Effector CD4-positive, alpha-beta T cell (primary cell): Measurements from ENCODE around the gene FBXW12.

Experiments used
- DNase-seq: peaks from one replicate; pipeline ENCODE4 v3.0.0-alpha.2; 2020

Gene FBXW12

GRCh38 chr3:48423241-48423882 lies 51.3 kb downstream of the FBXW12 start:
- no peak for DNase-seq

- DNase-seq = no peak
Observed at GRCh38 chr3:48423883-48424695, 52.1 kb downstream of the FBXW12 start.

DNA sequence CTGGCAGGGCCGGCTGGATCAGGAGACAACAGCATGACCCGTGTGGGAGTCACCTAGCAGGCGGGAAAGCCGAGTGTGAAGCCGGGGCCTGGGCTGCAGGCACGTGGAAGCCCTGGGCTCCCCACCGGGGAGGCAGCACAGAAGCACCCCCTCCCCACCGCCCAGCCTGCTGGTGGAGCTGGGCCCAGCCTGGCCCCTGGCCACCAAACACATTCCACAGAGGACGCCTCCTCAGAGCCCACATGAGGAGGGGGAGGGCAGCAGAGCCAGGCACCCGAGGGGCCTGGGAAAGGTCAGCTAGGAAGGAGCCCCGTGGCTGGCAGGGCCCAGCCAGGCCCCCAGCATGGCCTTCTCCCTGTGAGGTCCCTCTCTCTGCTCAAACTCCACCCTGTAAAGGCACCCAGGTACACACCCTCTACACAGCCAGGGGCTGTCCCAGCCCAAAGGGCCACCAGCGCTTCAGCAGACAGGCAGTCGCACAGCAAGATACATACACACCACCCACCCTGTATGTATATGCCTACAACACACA lies 53.3 kb downstream of the FBXW12 start:
- no peak for DNase-seq

DNA sequence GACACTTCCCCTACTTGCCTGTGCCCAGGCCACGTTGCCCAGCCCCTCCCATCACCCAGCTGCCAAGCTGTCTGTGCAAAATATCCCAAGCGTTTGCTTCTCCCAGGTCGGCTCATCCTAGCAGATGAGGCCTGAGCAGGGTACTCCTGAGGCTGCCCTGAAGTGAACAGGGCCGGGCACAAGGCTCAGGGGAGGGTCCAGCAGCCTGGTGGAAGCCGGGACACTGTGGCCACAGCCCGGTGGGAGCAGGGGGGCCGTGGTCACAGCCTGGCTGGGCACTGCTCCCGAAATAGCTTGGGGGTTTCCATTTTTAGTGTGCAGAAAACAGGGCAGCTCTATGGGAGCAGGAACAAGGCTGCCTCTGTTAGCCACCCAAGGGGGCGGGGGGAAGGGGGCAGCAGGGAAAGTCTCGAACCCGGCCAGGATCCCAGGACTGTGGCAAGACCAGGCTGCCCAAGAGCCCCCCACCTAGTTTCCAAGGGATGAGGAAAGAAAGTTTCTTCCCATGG lies 54.4 kb downstream of the FBXW12 start:
- no peak for DNase-seq

DNA sequence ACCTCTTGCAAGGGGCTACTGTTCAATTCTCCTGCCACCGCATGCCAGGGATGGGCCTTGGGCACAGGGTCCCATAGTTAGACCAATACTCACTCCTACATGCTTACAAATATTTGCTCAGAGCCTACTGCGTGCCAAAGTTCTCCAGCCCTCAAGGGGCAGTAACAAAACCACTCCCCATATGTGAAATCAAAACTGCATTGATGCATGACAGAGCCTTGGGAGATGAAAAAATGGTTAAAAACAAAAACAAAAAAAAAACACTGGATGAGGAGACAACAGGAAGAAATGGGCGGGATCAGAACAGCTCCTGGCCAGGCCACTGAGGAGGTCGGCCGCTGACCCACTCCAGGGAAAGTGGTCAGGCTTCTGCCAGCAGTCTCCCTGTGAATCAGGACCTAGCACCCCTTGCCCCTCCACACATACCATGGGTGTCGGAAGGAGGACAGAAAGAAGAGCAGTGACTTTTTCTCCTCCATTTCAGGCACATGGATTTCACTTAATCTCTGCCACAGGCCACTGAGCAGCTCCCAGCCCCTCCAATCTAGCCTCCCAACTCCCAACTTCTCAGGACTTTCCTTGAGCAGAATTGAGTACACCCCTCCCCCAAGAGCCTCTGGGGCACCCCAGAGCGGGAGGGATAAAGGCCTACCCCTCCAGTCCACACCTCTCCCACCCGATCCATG lies 55.1 kb downstream of the FBXW12 start:
- DNase-seq = no peak

GRCh38 chr3:48427630-48427962 lies 55.6 kb downstream of the FBXW12 start:
- no peak for DNase-seq

GRCh38 chr3:48428088-48428571 lies 56.1 kb downstream of the FBXW12 start:
- no peak for DNase-seq

GRCh38 chr3:48428572-48429316 lies 56.7 kb downstream of the FBXW12 start:
- DNase-seq = no peak

DNA sequence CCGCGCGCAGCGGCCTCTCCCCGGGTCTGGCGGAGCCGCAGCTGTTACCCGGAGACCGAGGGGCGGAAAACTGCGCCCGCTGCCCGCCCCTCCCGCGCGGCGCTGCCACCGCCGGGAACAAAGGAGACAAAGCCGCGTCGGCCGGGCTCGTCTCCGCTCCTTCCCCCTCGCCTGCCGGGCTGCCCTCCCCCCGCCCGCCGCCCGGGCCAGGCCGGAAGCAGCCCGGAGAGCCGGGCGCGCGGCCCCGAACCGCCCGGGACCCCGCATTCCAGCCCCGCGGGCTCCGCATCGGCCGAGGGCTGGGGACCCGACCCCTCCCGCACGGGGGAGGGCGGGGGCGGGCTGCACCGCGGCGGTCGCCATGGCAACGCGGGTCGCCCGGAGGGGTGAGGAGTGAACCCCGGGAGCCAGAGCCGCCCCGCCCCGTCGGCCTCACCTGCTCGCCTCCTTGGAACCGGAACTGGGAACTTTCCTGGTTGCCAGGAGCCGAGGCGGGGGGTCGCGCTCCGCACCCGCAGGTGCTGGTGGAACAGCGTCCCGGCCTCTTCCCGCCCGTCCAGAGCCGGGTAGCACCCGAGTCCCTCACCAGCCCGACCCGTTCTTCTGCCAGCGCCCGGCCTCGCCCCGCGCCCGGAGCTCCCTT lies 57.4 kb downstream of the FBXW12 start:
- DNase-seq = peak; percentile 62

DNA sequence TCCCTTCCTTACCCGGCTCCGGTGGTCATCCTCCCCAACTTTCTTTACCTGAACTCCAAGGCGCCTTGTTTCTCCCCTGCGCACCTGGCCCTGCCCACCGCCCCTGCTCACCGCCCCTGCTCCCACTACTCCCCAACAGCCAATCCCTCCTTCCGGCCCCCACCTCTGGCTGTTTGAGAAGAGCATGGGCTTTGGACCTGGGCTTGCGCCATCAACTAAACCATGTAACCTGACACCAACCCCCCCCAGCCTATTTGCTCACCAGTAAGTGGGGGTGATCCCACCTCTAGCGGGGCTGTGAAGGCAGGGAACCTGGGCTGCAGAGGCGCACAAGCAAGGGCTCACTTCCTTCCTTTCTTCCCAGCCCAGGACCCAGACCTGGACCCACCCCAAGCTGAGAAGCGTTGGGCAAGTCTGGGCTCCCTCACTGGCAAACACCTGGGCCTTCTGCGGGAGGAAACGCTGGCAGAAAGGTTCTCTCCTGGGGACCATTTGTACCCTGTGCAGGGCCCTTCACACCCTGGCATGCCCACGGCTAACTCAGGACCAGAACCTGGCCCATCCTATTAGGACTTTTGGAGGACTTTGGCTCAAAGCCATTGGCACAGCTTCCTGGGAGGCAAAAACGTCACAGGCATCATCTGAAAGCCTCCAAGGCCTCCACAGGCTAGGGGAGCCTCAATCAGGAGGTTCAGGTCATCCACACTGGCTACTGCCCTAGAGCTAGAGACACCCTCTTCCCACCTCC lies 58.1 kb downstream of the FBXW12 start, which contains the start of gene PLXNB1:
Gene PLXNB1 (minus strand): TSS at position 127 of the 748 bp plus-strand sequence. CDS start 5,475 bp downstream, outside the sequence.
- no peak for DNase-seq

GRCh38 chr3:48430708-48431101 lies 58.7 kb downstream of the FBXW12 start:
- DNase-seq = no peak

- DNase-seq = no peak
Observed at GRCh38 chr3:48431224-48432029, 59.4 kb downstream of the FBXW12 start.

DNA sequence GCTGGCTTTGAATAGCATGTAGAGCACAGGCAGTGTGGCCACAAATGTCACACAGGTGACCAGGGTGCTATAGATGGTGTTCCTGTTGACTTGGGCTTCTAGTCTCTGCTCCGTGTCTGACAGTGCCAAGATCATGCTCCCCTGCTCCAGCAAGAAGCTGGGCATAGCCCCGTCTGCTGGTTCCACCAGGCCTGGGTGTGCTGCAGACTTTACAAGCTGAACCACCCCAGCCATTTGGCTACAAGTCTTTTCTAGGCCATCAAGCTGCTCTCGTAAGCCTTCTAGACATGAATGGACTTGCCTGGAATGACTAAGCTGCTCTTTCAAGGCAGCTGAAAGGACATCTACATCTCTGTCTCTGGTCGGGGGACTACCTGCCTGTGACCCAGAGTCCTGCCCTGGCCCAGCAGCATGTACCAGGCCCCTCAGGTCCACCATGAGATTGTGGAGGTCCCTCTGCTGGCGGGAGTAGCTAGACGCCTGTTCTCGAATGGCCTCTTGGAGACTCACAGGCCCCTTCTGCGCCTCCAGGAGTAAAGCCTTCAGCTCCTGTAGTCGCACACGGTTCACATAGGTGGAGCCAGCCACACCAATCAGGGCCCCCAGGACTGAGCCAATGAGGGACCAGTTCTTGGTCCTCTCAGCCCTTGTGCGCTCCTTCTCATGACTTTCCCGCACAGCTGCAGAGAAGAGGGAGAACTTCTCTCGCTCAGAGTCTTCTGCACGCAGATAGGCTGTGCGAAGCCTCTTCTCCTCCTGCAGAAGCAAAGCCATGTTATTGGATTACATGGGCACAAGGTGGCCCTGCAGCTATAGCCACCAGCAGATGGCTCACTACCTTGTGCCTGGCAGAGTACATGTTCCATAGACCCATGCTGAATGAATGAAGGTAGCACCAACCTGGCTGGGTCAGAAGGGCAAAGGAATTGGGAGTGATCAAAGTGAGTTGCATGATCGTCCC lies 60.7 kb downstream of the FBXW12 start:
- no peak for DNase-seq

GRCh38 chr3:48433472-48434118 lies 61.6 kb downstream of the FBXW12 start:
- no peak for DNase-seq

DNA sequence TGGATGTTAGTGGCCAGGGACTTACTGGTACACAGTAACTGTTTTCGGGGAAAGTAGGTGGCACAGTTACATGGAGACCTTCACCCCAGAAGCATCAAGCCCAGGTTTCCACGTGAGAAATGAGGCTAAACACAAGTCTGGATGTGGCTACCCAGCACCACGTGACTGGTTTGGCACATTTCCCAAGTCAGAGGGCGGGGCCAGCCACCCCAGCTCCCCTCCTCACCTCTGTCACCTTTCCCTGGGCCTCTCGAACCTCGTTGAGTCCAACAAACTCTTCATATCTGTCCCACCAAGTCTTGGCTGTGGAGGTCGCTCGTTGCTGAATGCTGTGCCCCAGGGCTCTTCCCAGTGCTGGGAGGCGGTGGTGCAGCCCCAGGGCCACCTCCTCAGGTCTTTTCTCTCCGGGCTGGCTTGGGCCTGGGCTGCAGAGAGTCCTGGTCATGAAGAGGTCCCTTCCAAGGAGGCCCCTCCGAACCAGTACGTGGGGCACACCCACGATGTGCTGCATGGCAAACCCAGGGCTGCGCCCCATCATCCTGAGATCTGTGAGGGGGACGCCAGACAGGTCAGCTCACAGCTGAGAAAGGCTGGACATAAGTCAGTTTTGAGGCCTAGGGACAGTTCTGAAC lies 62.7 kb downstream of the FBXW12 start:
- no peak for DNase-seq

DNA sequence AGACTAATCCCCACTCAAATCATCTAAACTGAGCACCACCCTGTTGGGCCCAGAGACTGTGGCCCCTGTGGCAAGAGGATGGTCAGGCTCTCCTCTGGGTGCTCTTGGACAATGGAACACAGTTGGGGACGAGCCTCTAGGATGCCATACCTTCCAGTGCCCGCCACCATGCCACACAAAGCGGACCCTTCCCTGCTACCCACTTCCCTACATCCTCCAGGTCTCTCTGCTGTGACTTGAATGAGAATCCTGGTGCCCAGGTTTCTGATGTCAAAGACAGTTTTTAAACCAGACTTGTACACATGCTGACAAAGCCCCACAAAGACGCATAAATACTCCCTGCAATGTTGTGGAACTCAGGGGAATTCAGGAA lies 63.2 kb downstream of the FBXW12 start:
- DNase-seq = no peak

- DNase-seq = peak; percentile 84
Observed at GRCh38 chr3:48435774-48436476, 63.9 kb downstream of the FBXW12 start.

DNA sequence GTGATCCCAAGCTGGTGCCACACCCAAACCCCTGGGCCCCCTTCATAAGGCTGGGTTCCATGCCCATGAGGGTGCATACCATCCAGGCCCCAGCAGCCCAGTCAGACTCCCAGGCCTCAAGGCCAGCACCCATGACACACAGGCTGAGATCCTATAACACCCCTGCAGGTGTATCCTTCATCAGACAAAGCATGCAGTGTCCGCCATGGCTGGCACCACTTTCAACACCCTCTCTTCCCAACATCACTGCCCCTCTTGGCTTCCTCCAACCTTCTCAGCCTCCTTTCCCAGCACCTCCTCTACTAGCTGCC lies 64.4 kb downstream of the FBXW12 start:
- DNase-seq = no peak
